Tibial nerve (tissue), 4 donors: Measurements from ENCODE around the gene LCN12. TPM values are rescaled to one million over a fixed set of nuclear protein-coding genes. Genes with fewer than 3 reads are reported as not detected.

Source experiments
- DNase-seq, 2 donors: peaks; one replicate each; pipeline ENCODE4 v3.0.0-alpha.2; 2019; ENCODE audit warnings: low spot score in 2 of 2
- H3K27ac ChIP-seq, 4 donors: fragments of 200-600 bp; sonication (generic) in 3 of 4; one replicate each; pipeline ENCODE4 v1.5.1; 2017 to 2019; ENCODE audit warnings: mild to moderate bottlenecking in 1 of 4
- H3K27me3 ChIP-seq, 2 donors: fragments of 200-600 bp; sonication (generic) in 1 of 2; one replicate each; pipeline versions ENCODE4 v1.5.1 to v1.6.0; 2017 to 2019
- H3K36me3 ChIP-seq, 3 donors: fragments of 200-600 bp; sonication (generic); one replicate each; pipeline ENCODE4 v1.5.1; 2018 to 2019
- H3K4me1 ChIP-seq, 4 donors: fragments of 200-600 bp; sonication (generic) in 3 of 4; one replicate each; pipeline ENCODE4 v1.5.1; 2017 to 2019
- H3K4me3 ChIP-seq, 4 donors: fragments of 200-600 bp; sonication (generic) in 3 of 4; one replicate each; pipeline ENCODE4 v1.5.1; 2017 to 2019; ENCODE audit warnings: mild to moderate bottlenecking in 1 of 4, moderate library complexity in 1 of 4
- H3K9me3 ChIP-seq, 4 donors: fragments of 200-600 bp; sonication (generic) in 3 of 4; one replicate each; pipeline ENCODE4 v1.5.1; 2017 to 2019
- CTCF ChIP-seq, 5 experiments: fragments of 200-600 bp in 3 of 5; fragments of 450-650 bp in 2 of 5; sonication (generic) in 3 of 5; IDR thresholded peaks; one replicate each; pipeline ENCODE4 v1.5.1; 2016 to 2019; ENCODE audit warnings: antibody characterized with exemption in 5 of 5, mild to moderate bottlenecking in 3 of 5, moderate library complexity in 2 of 5
- EP300 ChIP-seq, 2 donors: sonication (generic); formaldehyde crosslinking; IDR thresholded peaks; one replicate each; pipeline ENCODE4 v1.6.1; 2017; ENCODE audit warnings: antibody characterized with exemption in 2 of 2, mild to moderate bottlenecking in 1 of 2
- POLR2A ChIP-seq, 2 donors: fragments of 450-650 bp; IDR thresholded peaks; one replicate each; pipeline ENCODE4 v1.6.1; 2017; ENCODE audit warnings: antibody characterized with exemption in 2 of 2, mild to moderate bottlenecking in 2 of 2, moderate library complexity in 2 of 2
- WGBS, 2 donors: methylation state at CpG; one replicate each; pipeline ENCODE4 v1.1.5; 2018; 5-methylcytosine and 5-hydroxymethylcytosine counted together
- total RNA-seq, 4 donors: library from RNA; depleted of rRNA; stranded (reverse); fragments of >200 nt; gene quantifications; one replicate each; pipeline ENCODE4 v1.1.0, GENCODE V29; 2016

LCN12 gene
- total RNA-seq, 4 donors from 2014 or later, result 2.4 to 16.8 (median 7.8) TPM

GRCh38 chr9:136910197-136910900, 41.7 kb upstream of the LCN12 start:
- H3K36me3 ChIP-seq, result peaks cover 0 to 86% (median 14%) of the 10 kb centered on the region in 3 donors
- WGBS, 2 donors, result 85 to 95% methylated on average over 12 of the region's 12 CpGs
- H3K9me3 ChIP-seq, result no peaks in the 10 kb centered on the region
- TF ChIP-seq POLR2A (IDR thresholded peaks at IDR 0.05), result no peak
- TF ChIP-seq EP300 (IDR thresholded peaks at IDR 0.05), result no peak
- no peak for TF ChIP-seq CTCF (IDR thresholded peaks at IDR 0.05)
- no peaks in the 10 kb centered on the region for H3K27me3 ChIP-seq
- H3K4me1 ChIP-seq, result no peaks in the 10 kb centered on the region
- no peak overlapping the region for H3K27ac ChIP-seq
- H3K4me3 ChIP-seq, result no peak overlapping the region
- DNase-seq, result no peak

- 85 to 88% methylated on average over 12 of the region's 12 CpGs for WGBS, 2 donors
- H3K36me3 ChIP-seq, result peaks cover 0 to 90% (median 14%) of the 10 kb centered on the region in 3 donors
- H3K9me3 ChIP-seq, result no peaks in the 10 kb centered on the region
These were observed 41.2 kb upstream of the LCN12 start for GRCh38 chr9:136910901-136911245.

GRCh38 chr9:136913701-136914438, 38.2 kb upstream of the LCN12 start:
- TF ChIP-seq EP300 (IDR thresholded peaks at IDR 0.05), result no peak
- TF ChIP-seq POLR2A (IDR thresholded peaks at IDR 0.05), result no peak
- no peak for TF ChIP-seq CTCF (IDR thresholded peaks at IDR 0.05)
- 88 to 96% methylated on average over 16 to 17 of the region's 17 CpGs for WGBS, 2 donors

More at GRCh38 chr9:136910901-136911245, 41.2 kb upstream of the LCN12 start:
- TF ChIP-seq EP300 (IDR thresholded peaks at IDR 0.05) (no peak), CTCF (IDR thresholded peaks at IDR 0.05) (no peak), POLR2A (IDR thresholded peaks at IDR 0.05) (no peak)
- Histone ChIP-seq H3K27ac (no peak overlapping the region), H3K4me3 (no peak overlapping the region), H3K4me1 (no peaks in the 10 kb centered on the region), H3K27me3 (no peaks in the 10 kb centered on the region)
- DNase-seq, result no peak

GRCh38 chr9:136915632-136916329, 36.3 kb upstream of the LCN12 start:
- no peak for TF ChIP-seq CTCF (IDR thresholded peaks at IDR 0.05)
- no peak for TF ChIP-seq POLR2A (IDR thresholded peaks at IDR 0.05)
- TF ChIP-seq EP300 (IDR thresholded peaks at IDR 0.05), result no peak
- Histone ChIP-seq H3K27ac (no peak overlapping the region), H3K27me3 (no peaks in the 10 kb centered on the region), H3K4me3 (no peak overlapping the region), H3K9me3 (no peaks in the 10 kb centered on the region), H3K36me3 (peaks cover 0 to 80% (median 7%) of the 10 kb centered on the region in 3 donors), H3K4me1 (no peaks in the 10 kb centered on the region)
- DNase-seq, result no peak
- 85% methylated on average over 21 of the region's 21 CpGs for WGBS, 2 donors

More at GRCh38 chr9:136913701-136914438, 38.2 kb upstream of the LCN12 start:
- DNase-seq, result no peak
- Histone ChIP-seq H3K4me3 (no peak overlapping the region), H3K27me3 (no peaks in the 10 kb centered on the region), H3K9me3 (no peaks in the 10 kb centered on the region), H3K4me1 (no peaks in the 10 kb centered on the region), H3K27ac (no peak overlapping the region), H3K36me3 (peaks cover 0 to 84% (median 14%) of the 10 kb centered on the region in 3 donors)
